ENCODE measurements around the gene NT5C3B.

- TF ChIP-seq GATA2 (IDR thresholded peaks at IDR 0.05; ENCODE audit: low read depth, low read length): no peak
- no peak for TF ChIP-seq GATA3 (IDR thresholded peaks at IDR 0.05; ENCODE audit: low read depth, low read length)
These were observed 53.9 kb downstream of the NT5C3B start for GRCh38 chr17:41782142-41782541.

Measured in SH-SY5Y (cell line).